ENCODE results near the gene PI16. TPM values are rescaled to one million over a fixed set of nuclear protein-coding genes. Genes with fewer than 3 reads are reported as not detected.
"Not testable (repeated sequence)": the region's sequence is repeated elsewhere in the genome, so short reads cannot be mapped to it uniquely, and the experiment has no call there.

PI16 gene
- polyA plus RNA-seq, 3 donors: 0.22 TPM; not detected in 2

DNA sequence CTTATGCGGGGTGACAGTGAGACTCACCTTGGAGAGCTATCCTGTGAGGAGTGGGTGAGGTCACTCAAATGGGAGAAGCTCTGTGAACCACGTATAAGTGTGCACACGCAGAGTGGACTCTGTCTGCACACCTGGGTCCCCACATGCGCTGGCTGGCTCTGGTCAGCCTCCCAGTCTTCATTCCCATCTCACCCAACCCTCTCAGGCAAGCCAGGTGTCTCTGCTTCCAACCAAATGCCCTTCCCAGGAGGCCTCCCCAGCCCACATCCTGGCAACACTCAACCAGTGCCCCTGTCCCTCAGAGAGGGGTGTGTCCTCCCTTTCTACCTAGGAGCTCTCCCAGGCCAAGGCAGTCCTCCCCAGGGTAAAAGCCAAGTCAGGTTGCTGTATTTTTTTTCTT is 8.0 kb upstream of the PI16 start:
- Mint-ChIP-seq H3K27me3 (ENCODE audit: low read depth in 3 of 3) (peaks cover 8 to 27% (median 22%) of the 10 kb centered on the region in 3 donors), H3K9me3 (peaks cover 0 to 2% (median 2%) of the 10 kb centered on the region in 7 donors), H3K4me1 (no peaks in the 10 kb centered on the region), H3K4me3 (no peak overlapping the region), H3K27ac (no peak overlapping the region), H3K36me3 (no peaks in the 10 kb centered on the region)
- Histone ChIP-seq H3K27me3 (ENCODE audit: control insufficient read depth in 2 of 2, insufficient read depth in 2 of 2, low read length in 2 of 2) (peaks cover 0 to 8% of the 10 kb centered on the region in 2 donors), H3K4me2 (replicated peaks; ENCODE audit: extremely low read depth, low read length, poor library complexity, severe bottlenecking) (no peak overlapping the region), H3K79me2 (ENCODE audit: insufficient read depth, low read length) (no peaks in the 10 kb centered on the region), H3K36me3 (replicated peaks in 1 of 2; ENCODE audit: control insufficient read depth in 1 of 2, insufficient read depth in 2 of 2, low read length in 2 of 2) (no peaks in the 10 kb centered on the region), H2AFZ (ENCODE audit: insufficient read depth, low read depth, low read length, poor library complexity, severe bottlenecking) (no peak overlapping the region), H3K9me3 (replicated peaks in 1 of 2; ENCODE audit: control insufficient read depth in 1 of 2, insufficient read depth in 1 of 2, low read length in 2 of 2) (no peaks in the 10 kb centered on the region), H3K4me3 (replicated peaks in 1 of 3; ENCODE audit: low read depth in 2 of 3, low read length in 3 of 3) (no peak overlapping the region), H3K27ac (ENCODE audit: low read depth in 1 of 2, low read length in 2 of 2) (no peak overlapping the region), H3K4me1 (ENCODE audit: control insufficient read depth in 1 of 2, insufficient read depth in 2 of 2, low read length in 2 of 2) (no peaks in the 10 kb centered on the region), H3K9ac (ENCODE audit: insufficient read depth, low read length, poor library complexity, severe bottlenecking) (no peak overlapping the region), H4K20me1 (ENCODE audit: insufficient read depth, low read length) (no peaks in the 10 kb centered on the region)
- 100% methylated on average over 1 of the region's 4 CpGs for WGBS (ENCODE audit: insufficient coverage)
- TF ChIP-seq CTCF (IDR thresholded peaks at IDR 0.05): no peak
- peak in 1 of 3 donors; percentile 1 for DNase-seq
- intact Hi-C loops (cut with micrococcal nuclease): no loop called here

DNA sequence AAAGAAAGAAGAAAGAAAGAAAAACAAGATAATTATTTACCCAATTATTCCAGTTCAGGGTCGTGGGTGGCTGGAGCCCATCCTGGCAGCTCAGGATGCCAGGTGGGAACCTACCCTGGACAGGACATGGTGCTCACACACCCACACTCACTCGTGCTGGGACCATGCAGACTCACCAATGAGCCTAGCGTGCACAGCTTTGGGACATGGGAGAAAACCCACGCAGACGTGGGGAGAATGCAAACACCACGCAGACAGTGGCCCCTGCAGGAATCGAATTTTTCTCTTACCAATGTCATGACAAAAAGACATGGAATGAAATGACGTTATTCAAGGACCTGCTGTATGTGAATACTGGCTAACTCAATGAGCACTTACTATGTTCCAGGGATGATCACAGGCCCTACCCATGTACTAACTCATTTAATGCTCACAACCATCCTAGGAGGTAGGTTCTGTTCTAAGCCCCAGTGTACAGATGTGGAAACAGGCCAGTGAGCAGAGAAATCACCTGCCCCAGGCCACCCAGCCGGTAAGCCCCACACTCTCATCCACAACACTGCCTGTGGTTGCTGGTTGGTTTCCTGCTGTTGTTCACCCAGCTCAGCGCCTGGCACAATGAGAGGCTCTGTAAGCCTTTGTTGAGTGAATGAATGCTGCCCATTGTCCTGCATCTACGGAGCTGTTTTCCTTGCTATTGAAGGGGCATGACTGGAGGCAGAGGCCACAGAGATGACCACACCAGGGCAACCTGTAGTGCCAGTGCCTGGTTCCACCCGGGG is 6.8 kb upstream of the PI16 start:
- no peak overlapping the region for H3K4me3 ChIP-seq (replicated peaks in 1 of 3; ENCODE audit: low read depth in 2 of 3, low read length in 3 of 3)
- no peak overlapping the region for H2AFZ ChIP-seq (ENCODE audit: insufficient read depth, low read depth, low read length, poor library complexity, severe bottlenecking)
- DNase-seq: no peak
- no peak overlapping the region for H3K4me2 ChIP-seq (replicated peaks; ENCODE audit: extremely low read depth, low read length, poor library complexity, severe bottlenecking)
- H3K79me2 ChIP-seq (ENCODE audit: insufficient read depth, low read length): no peaks in the 10 kb centered on the region
- H3K36me3 Mint-ChIP-seq: no peaks in the 10 kb centered on the region
- no peak overlapping the region for H3K27ac ChIP-seq (ENCODE audit: low read depth in 1 of 2, low read length in 2 of 2)
- H3K9me3 ChIP-seq (replicated peaks in 1 of 2; ENCODE audit: control insufficient read depth in 1 of 2, insufficient read depth in 1 of 2, low read length in 2 of 2): no peaks in the 10 kb centered on the region
- H3K27me3 ChIP-seq (ENCODE audit: control insufficient read depth in 2 of 2, insufficient read depth in 2 of 2, low read length in 2 of 2): peaks cover 0 to 11% of the 10 kb centered on the region in 2 donors
- no peaks in the 10 kb centered on the region for H3K4me1 ChIP-seq (ENCODE audit: control insufficient read depth in 1 of 2, insufficient read depth in 2 of 2, low read length in 2 of 2)
- no peaks in the 10 kb centered on the region for H4K20me1 ChIP-seq (ENCODE audit: insufficient read depth, low read length)
- no peak for TF ChIP-seq CTCF (IDR thresholded peaks at IDR 0.05)
- no peaks in the 10 kb centered on the region for H3K4me1 Mint-ChIP-seq
- peaks cover 15 to 36% (median 22%) of the 10 kb centered on the region in 3 donors for H3K27me3 Mint-ChIP-seq (ENCODE audit: low read depth in 3 of 3)
- no peak overlapping the region for H3K9ac ChIP-seq (ENCODE audit: insufficient read depth, low read length, poor library complexity, severe bottlenecking)
- no peak overlapping the region for H3K27ac Mint-ChIP-seq
- H3K9me3 Mint-ChIP-seq: peaks cover 0 to 2% (median 2%) of the 10 kb centered on the region in 7 donors
- intact Hi-C loops (cut with micrococcal nuclease): no loop called here
- H3K4me3 Mint-ChIP-seq: no peak overlapping the region
- no peaks in the 10 kb centered on the region for H3K36me3 ChIP-seq (replicated peaks in 1 of 2; ENCODE audit: control insufficient read depth in 1 of 2, insufficient read depth in 2 of 2, low read length in 2 of 2)
- WGBS (ENCODE audit: insufficient coverage): 70% methylated on average over 10 of the region's 12 CpGs

DNA sequence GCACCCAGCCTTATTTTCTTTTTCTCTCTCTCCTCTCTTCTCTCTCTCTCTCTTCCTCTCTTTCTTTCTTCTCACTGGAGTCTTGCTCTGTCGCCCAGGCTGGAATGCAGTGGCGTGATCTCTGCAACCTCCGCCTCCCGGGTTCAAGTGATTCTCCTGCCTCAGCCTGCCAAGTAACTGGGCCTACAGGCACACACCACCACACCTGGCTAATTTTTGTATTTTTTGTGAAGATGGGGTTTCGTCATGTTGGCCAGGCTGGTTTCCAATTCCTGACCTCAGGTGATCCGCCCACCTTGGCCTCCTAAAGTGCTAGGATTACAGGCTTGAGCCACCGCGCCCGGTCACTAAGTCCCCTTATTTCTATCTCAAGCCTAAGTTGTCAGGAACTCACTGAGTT is 5.5 kb upstream of the PI16 start:
- H3K9ac ChIP-seq (ENCODE audit: insufficient read depth, low read length, poor library complexity, severe bottlenecking); H3K9me3 ChIP-seq (replicated peaks in 1 of 2; ENCODE audit: control insufficient read depth in 1 of 2, insufficient read depth in 1 of 2, low read length in 2 of 2); H3K9me3 Mint-ChIP-seq; H3K36me3 ChIP-seq (replicated peaks in 1 of 2; ENCODE audit: control insufficient read depth in 1 of 2, insufficient read depth in 2 of 2, low read length in 2 of 2); H3K4me1 ChIP-seq (ENCODE audit: control insufficient read depth in 1 of 2, insufficient read depth in 2 of 2, low read length in 2 of 2); H3K4me3 ChIP-seq (replicated peaks in 1 of 3; ENCODE audit: low read depth in 2 of 3, low read length in 3 of 3); H3K27ac Mint-ChIP-seq; H3K79me2 ChIP-seq (ENCODE audit: insufficient read depth, low read length); H3K36me3 Mint-ChIP-seq; H3K27ac ChIP-seq (ENCODE audit: low read depth in 1 of 2, low read length in 2 of 2); intact Hi-C loops (cut with micrococcal nuclease); DNase-seq; H3K4me1 Mint-ChIP-seq; H2AFZ ChIP-seq (ENCODE audit: insufficient read depth, low read depth, low read length, poor library complexity, severe bottlenecking); H4K20me1 ChIP-seq (ENCODE audit: insufficient read depth, low read length); H3K4me2 ChIP-seq (replicated peaks; ENCODE audit: extremely low read depth, low read length, poor library complexity, severe bottlenecking): not testable (repeated sequence)
- Mint-ChIP-seq H3K27me3 (ENCODE audit: low read depth in 3 of 3) (peaks cover 21 to 35% (median 22%) of the 10 kb centered on the region in 3 donors), H3K4me3 (peak overlapping the region in 1 of 2 donors; percentile 1)
- peaks cover under 1 to 19% of the 10 kb centered on the region in 2 donors for H3K27me3 ChIP-seq (ENCODE audit: control insufficient read depth in 2 of 2, insufficient read depth in 2 of 2, low read length in 2 of 2)
- 97% methylated on average over 5 of the region's 9 CpGs for WGBS (ENCODE audit: insufficient coverage)

All from CD14-positive monocyte (primary cell).